Motor neuron (in vitro differentiated cells): ENCODE measurements around the gene OPCML. TPM values are rescaled to one million over a fixed set of nuclear protein-coding genes. Genes with fewer than 3 reads are reported as not detected.

ENCODE experiments used
- ATAC-seq, 8 experiments: fragments of 200-7000 bp; cut with Tn5 transposase; replicated peaks in 6 of 8; 2 replicates each; pipeline ENCODE4 v1.8.0; 2021; ENCODE audit warnings: mild to moderate bottlenecking in 8 of 8, moderate library complexity in 8 of 8
- H3K27ac ChIP-seq, 2 donors: fragments of 250-450 bp; sonication (Bioruptor Pico); 2 replicates each; pipeline ENCODE4 v1.9.0; 2021; ENCODE audit warnings: antibody characterized with exemption in 2 of 2, mild to moderate bottlenecking in 2 of 2, moderate library complexity in 1 of 2
- H3K4me1 ChIP-seq, 2 donors: fragments of 250-450 bp; sonication (Bioruptor Pico); replicated peaks in 1 of 2; 2 replicates each; pipeline ENCODE4 v1.6.1; 2021; ENCODE audit warnings: antibody characterized with exemption in 2 of 2, mild to moderate bottlenecking in 2 of 2, moderate library complexity in 1 of 2
- H3K4me3 ChIP-seq, 5 donors: fragments of 250-450 bp; sonication (Bioruptor Pico); 2 replicates each; pipeline ENCODE4 v1.9.0; 2021; ENCODE audit warnings: antibody characterized with exemption in 5 of 5, mild to moderate bottlenecking in 5 of 5, moderate library complexity in 4 of 5
- WGBS, 10 experiments: fragments of 450-650 bp; shearing (Covaris generic); methylation state at CpG; one replicate each; pipeline ENCODE4 v1.0.0; 2022; 5-methylcytosine and 5-hydroxymethylcytosine counted together
- in situ Hi-C, 9 experiments: fragments of 400-800 bp; cut with MboI; loops; one replicate each; pipeline ENCODE4 v1.15.0; 2021; ENCODE audit warnings: low sequenced_read_pairs in 9 of 9, low pct_unique_long_range_greater_than_20kb in 2 of 9; ENCODE audit not compliant: unreplicated experiment in 9 of 9
- total RNA-seq, 8 experiments: library from RNA; unstranded; fragments of 300-600 nt; gene quantifications; 2 replicates each; pipeline versions ENCODE4 v1.2.3 to v1.2.4, GENCODE V29; 2022

The OPCML gene
- total RNA-seq, 8 experiments from 2014 or later = 0.40 to 20.1 (median 7.2) TPM

DNA sequence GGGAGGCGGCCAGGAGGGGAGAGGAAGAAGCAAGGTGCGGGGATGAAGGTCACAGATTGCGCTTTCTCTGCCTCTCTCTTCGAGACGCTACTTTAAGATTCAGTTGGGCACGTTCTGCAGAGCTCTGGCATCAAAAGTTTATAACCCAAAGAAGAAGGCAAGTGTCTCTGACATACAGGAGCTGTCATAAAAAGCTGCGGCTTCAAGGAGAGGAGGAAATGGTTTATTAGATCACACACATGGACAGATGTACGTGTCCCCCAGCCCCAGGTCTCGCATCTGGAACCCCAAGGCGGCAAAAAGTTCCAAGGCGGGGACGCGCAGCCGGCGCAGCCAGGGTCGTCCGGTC, 589.0 kb downstream of the OPCML start:
- ATAC-seq = peak in 3 of 8 experiments; percentile 17 to 38 (median 37)

DNA sequence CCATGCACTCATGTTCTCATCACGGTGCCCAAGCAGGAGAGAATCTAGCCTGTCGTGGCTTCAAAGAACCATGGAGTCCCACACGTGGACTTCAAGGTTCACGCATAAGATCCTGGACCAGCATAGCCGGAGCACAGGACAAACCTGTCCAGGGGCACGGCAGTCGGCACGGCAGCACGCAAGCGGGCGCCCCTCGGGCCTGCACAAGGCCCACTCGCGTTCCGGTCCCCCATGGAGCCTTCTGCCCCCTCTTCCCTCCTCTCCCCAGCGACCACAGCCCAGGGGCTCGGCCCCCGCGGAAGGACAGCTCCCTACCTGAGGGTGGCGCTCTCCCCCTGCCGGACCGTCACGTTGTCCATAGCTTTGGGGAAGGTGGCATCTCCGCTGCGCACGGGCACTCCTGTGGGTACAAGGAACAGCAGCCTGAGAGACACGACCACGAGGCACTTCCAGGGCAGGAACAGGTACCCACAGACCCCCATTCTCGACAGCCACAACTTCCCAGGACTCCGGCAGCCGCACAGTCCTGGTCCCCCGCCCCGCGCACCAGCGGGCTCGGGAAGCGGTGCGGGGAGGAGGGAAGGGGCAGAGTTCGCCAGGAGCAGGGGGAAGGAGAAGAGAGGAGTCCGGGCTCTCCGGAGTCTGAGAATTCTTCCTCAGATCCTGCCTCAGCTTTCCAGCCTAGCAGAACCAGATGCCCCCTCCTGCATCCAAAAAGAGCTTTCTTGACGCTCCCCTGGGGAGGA, 589.5 kb downstream of the OPCML start:
- Histone ChIP-seq H3K4me3 (peak overlapping the region; percentile 39 to 63 (median 46)), H3K4me1 (peaks cover 7 to 24% of the 10 kb centered on the region in 2 donors), H3K27ac (no peak overlapping the region)
- 40% methylated on average over 1 of the region's 42 CpGs; no CpG with 5 or more reads in 9 of the 10 experiments for WGBS, 10 experiments
- peak; percentile 5 to 55 (median 42) for ATAC-seq
- in situ Hi-C loops = no loop called here

More for the DNA sequence above, 589.0 kb downstream of the OPCML start:
- 0 to 13% (median 3%) methylated on average over 1 to 8 of the region's 17 CpGs; no CpG with 5 or more reads in 7 of the 10 experiments for WGBS, 10 experiments
- Histone ChIP-seq H3K4me1 (peaks cover 7 to 23% of the 10 kb centered on the region in 2 donors), H3K27ac (no peak overlapping the region), H3K4me3 (peak overlapping the region; percentile 39 to 63 (median 46))
- in situ Hi-C loops = no loop called here

DNA sequence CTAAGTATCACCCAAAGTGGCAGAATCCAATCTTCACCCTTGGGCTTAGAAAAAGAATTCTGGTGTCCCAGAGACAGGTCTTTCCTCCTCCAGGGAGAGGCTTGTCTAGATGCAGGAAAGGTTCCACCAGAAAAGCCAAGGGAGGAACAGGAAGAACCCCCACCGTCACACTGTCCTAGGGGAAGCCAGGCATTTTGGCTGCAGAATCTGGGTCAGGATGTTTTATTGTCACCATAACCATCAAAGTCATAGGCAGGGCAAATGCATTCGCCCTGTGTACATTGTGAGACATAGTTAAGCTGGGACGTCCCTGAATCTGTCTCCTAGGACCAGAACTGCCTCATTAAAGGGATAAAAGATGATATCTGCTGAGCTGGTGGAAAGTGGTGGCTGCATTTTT, 590.5 kb downstream of the OPCML start:
- no peak for ATAC-seq
- Histone ChIP-seq H3K27ac (no peak overlapping the region), H3K4me3 (peak overlapping the region in 1 of 5 donors; percentile 52), H3K4me1 (peaks cover 9 to 34% of the 10 kb centered on the region in 2 donors)
- 37 to 100% (median 86%) methylated on average over 1 to 3 of the region's 3 CpGs; no CpG with 5 or more reads in 3 of the 10 experiments for WGBS, 10 experiments
- in situ Hi-C loops = no loop called here

DNA sequence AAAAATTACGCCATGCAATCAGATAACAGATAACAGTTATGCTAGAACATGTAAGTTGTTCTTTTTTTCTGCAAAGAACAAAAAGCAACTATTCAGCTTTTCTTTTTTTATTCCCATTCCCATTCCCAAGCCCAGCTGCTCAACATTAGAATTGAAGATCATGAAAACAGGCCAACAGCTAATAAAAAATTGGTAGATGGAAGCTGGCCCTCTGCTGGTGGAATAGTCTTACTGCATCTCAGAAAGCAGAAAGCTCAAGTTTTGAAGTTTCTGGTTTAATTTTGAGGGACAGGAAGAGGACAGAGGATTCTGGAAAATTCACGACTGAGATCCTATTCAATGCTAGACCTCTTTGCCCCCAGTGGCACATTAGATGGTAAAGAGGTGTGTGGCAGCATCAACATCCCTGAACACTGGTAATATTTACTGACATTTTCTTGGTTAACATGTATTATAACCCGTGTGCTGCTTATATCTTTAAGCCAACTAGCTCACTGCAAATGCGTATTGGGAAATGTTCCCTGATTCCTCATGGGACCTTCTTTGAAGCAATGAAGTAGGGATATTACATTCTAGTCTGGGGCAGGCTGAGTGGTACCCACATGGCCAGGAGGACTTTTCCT, 591.2 kb downstream of the OPCML start:
- Histone ChIP-seq H3K4me1 (peaks cover 15 to 40% of the 10 kb centered on the region in 2 donors), H3K27ac (no peak overlapping the region), H3K4me3 (peak overlapping the region in 1 of 5 donors; percentile 10)
- 15 to 100% (median 60%) methylated on average over 1 to 4 of the region's 4 CpGs for WGBS, 10 experiments
- no peak for ATAC-seq
- in situ Hi-C loops = no loop called here

- Histone ChIP-seq H3K4me1 (peaks cover 22 to 61% of the 10 kb centered on the region in 2 donors), H3K4me3 (no peak overlapping the region), H3K27ac (no peak overlapping the region)
- in situ Hi-C loops = no loop called here
- 37 to 94% (median 60%) methylated on average over 1 to 4 of the region's 4 CpGs; no CpG with 5 or more reads in 3 of the 10 experiments for WGBS, 10 experiments
- peak in 4 of 8 experiments; percentile 43 to 68 (median 55) for ATAC-seq
Observed at GRCh38 chr11:132937016-132937415, 595.3 kb downstream of the OPCML start.

- peaks cover 22 to 52% of the 10 kb centered on the region in 2 donors for H3K4me1 ChIP-seq
- 51 to 100% (median 76%) methylated on average over 1 to 3 of the region's 3 CpGs; no CpG with 5 or more reads in 2 of the 10 experiments for WGBS, 10 experiments
- no peak overlapping the region for H3K4me3 ChIP-seq
- ATAC-seq = peak in 3 of 8 experiments; percentile 38 to 52 (median 49)
- H3K27ac ChIP-seq = no peak overlapping the region
- in situ Hi-C loops = no loop called here
Observed at GRCh38 chr11:132935383-132935782, 596.9 kb downstream of the OPCML start.

GRCh38 chr11:132933703-132934102, 598.6 kb downstream of the OPCML start:
- peak in 5 of 8 experiments; percentile 32 to 88 (median 70) for ATAC-seq
- Histone ChIP-seq H3K27ac (peak overlapping the region in 1 of 2 donors; percentile 35), H3K4me1 (peaks cover 22 to 52% of the 10 kb centered on the region in 2 donors), H3K4me3 (no peak overlapping the region)
- WGBS, 10 experiments = 53 to 100% (median 80%) methylated on average over 1 to 3 of the region's 3 CpGs; no CpG with 5 or more reads in 1 of the 10 experiments
- in situ Hi-C loops = no loop called here

DNA sequence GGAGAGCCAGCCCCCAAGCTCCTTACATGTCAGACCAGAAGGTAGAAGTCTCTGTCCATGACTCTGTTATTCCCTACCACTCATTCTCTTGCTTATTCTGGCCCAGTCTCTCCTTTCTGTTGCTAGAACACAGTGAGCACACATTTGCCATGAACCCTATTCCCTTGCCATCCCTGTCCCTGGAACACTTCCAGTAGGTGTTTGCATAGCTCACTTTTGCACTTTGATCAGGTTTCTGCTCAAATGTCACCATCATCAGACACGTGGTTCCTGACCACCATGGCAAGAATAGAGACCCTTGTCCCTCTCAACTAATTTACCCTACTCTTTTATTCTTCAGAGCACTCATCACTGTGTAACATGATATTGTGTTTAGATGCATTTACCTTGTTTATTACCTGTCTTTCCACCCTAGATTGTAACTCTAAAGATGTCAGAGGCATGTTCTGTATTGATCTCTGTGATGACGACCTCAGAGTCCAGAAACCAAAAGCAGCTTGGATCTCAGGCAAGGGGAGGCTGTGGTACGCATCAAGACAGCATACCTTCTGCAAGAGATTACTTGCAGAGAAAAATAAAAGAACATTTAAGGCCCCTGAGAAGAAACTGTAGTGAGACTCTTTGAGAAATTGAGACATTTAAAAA, 606.4 kb downstream of the OPCML start:
- H3K4me3 ChIP-seq = no peak overlapping the region
- in situ Hi-C loops = no loop called here
- H3K4me1 ChIP-seq = peaks cover 0 to 4% of the 10 kb centered on the region in 2 donors
- 0 to 83% (median 60%) methylated on average over 1 to 3 of the region's 3 CpGs; no CpG with 5 or more reads in 1 of the 10 experiments for WGBS, 10 experiments
- ATAC-seq = no peak
- H3K27ac ChIP-seq = no peak overlapping the region

- peaks cover 0 to 16% of the 10 kb centered on the region in 2 donors for H3K4me1 ChIP-seq
- in situ Hi-C loops = no loop called here
- ATAC-seq = no peak
- H3K4me3 ChIP-seq = no peak overlapping the region
- 80 to 100% (median 97%) methylated on average over 1 to 5 of the region's 6 CpGs; no CpG with 5 or more reads in 7 of the 10 experiments for WGBS, 10 experiments
- H3K27ac ChIP-seq = no peak overlapping the region
Observed at GRCh38 chr11:132921597-132921996, 610.7 kb downstream of the OPCML start.

DNA sequence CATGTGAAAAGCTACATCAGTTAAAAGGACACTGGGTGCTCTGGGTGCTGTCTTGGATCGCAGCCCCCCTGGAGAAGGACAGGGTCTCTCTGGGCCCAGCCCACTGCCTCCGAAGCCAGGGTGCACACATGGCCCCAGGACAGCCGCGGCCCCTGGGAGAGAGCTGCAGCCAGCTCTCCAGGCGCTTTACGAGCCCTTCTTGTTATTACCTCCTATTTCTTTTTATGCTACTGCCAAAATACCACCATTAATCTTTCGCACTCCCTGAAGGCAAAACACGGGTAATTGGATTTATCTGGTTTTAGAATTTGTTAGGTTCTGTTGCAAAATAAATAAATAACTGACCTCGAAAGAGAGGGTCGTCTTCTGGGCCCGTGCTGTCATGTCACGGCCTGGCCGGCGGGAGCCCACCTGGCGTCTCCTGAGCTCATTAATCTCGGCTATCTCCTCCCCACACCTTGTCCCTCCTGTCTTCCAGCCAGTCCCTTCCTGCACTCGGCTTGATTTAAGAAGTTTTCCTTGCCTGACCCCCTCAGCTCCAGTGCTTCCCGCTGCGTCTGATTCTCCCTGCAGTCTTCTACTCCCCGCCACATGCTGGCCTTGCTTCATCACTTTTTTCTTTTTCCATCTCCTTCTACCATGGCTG, 611.7 kb downstream of the OPCML start:
- in situ Hi-C loops = no loop called here

DNA sequence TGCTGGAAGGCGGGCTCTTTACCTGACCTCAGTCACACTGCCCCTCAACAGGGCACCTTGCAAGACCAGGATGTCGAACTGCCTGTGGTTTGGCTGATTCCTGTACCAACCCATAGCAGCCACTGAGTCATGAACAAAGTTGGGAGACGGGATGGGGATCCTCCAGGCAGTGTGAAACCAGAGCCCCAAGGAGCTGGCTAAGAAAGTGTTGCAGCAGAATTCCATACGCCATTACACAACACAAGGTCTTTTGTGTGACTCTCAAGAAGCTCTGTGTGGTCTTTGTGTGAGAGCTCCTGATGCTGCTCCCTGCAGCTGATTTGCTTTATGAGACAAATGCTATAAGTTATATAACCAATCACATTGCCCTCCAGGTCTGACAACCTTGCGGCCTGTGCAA, 617.7 kb downstream of the OPCML start:
- Histone ChIP-seq H3K27ac (no peak overlapping the region), H3K4me3 (no peak overlapping the region), H3K4me1 (peaks cover 19 to 28% of the 10 kb centered on the region in 2 donors)
- no peak for ATAC-seq
- WGBS, 10 experiments = 39 to 100% (median 87%) methylated on average over 1 to 4 of the region's 5 CpGs
- in situ Hi-C loops = no loop called here

More for the DNA sequence above, 611.7 kb downstream of the OPCML start:
- H3K4me1 ChIP-seq = peaks cover 0 to 16% of the 10 kb centered on the region in 2 donors
- H3K27ac ChIP-seq = no peak overlapping the region
- 27 to 96% (median 72%) methylated on average over 3 to 19 of the region's 20 CpGs; no CpG with 5 or more reads in 1 of the 10 experiments for WGBS, 10 experiments
- ATAC-seq = peak in 3 of 8 experiments; percentile 70 to 77 (median 73)
- H3K4me3 ChIP-seq = no peak overlapping the region

GRCh38 chr11:132913886-132914285, 618.4 kb downstream of the OPCML start:
- ATAC-seq = no peak
- 44 to 96% (median 87%) methylated on average over 2 to 6 of the region's 7 CpGs; no CpG with 5 or more reads in 2 of the 10 experiments for WGBS, 10 experiments
- H3K4me3 ChIP-seq = no peak overlapping the region
- in situ Hi-C loops = no loop called here
- no peak overlapping the region for H3K27ac ChIP-seq
- peaks cover 24 to 35% of the 10 kb centered on the region in 2 donors for H3K4me1 ChIP-seq
